GM12892 (cell line): ENCODE data around the gene OTOGL.

Experiments
- POLR2A ChIP-seq: IDR thresholded peaks from 2 replicates; pipeline ENCODE4 v1.6.1; 2011; ENCODE audit warnings: low read depth, low read length, control low read depth
- POLR2AphosphoS5 ChIP-seq: IDR thresholded peaks from 2 replicates; pipeline ENCODE4 v1.6.1; 2011; ENCODE audit warnings: low read depth, low read length, control low read depth
- TAF1 ChIP-seq: IDR thresholded peaks from 2 replicates; pipeline ENCODE4 v1.6.1; 2011; ENCODE audit warnings: low read depth, mild to moderate bottlenecking, control low read depth, low read length, borderline replicate concordance

DNA sequence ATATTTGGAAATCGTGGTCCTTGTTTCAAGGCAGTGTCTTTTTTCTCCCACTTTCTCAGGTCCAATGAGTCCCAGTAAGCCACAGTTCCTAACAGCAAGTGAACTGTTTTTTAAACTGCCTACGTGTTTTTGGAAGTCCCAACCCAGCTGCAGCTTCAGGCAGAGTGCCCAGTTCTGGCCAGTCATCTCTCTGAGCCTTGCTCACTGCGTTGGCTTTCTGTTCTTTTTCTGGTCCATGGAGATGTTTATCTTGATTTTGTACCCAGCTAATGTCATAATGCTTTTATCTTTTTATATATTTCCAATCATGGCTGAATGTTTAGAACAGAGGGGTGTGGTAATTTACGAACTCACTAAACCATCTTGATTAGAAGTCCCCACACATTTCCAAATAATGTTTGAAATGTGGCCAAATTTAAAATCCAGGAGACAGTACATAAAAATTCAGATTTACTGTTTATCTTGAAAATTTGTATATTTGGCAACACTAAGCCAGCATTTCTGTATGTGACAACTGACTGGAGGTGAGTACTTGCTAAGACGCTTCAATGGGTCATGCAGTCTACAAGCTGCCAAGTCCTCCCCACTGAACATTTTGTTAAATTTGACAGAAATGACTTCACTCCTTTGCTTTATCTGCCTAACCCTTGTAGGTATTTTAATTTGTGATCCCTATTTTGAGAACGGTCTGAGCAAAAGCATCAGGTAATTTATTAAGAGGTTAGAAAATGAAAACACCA lies 46.1 kb upstream of the OTOGL start:
- no peak for TF ChIP-seq POLR2A
- no peak for TF ChIP-seq POLR2AphosphoS5
- TF ChIP-seq TAF1, result no peak
